ENCODE data around the gene BCAS3.

Gene BCAS3

DNA sequence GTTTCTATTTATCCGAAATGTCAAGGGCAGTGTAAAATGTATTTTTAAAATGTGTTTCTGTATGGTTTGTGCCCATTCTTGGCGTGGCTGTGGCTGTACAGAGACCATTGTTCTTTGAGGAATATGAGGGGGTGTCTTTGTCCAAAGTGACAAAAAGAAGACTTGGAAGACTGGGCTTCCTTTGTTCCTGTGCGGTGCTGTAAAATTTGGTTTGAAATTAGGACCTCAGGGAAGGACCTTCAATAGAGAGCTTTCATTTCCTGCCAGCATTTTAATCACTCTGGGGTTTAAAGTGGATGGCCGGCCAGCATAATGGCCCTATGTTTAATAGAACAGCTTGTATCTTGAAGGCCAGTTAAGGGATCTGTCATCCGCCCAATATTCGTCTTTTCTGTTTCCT lies 531.9 kb downstream of the BCAS3 start:
- no peak for DNase-seq (ENCODE audit: low read depth)
- TF ChIP-seq, protein P1, sequence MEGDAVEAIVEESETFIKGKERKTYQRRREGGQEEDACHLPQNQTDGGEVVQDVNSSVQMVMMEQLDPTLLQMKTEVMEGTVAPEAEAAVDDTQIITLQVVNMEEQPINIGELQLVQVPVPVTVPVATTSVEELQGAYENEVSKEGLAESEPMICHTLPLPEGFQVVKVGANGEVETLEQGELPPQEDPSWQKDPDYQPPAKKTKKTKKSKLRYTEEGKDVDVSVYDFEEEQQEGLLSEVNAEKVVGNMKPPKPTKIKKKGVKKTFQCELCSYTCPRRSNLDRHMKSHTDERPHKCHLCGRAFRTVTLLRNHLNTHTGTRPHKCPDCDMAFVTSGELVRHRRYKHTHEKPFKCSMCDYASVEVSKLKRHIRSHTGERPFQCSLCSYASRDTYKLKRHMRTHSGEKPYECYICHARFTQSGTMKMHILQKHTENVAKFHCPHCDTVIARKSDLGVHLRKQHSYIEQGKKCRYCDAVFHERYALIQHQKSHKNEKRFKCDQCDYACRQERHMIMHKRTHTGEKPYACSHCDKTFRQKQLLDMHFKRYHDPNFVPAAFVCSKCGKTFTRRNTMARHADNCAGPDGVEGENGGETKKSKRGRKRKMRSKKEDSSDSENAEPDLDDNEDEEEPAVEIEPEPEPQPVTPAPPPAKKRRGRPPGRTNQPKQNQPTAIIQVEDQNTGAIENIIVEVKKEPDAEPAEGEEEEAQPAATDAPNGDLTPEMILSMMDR (IDR thresholded peaks at IDR 0.05; ENCODE audit: insufficient read depth, low read depth, low read length, missing control alignments): no peak

DNA sequence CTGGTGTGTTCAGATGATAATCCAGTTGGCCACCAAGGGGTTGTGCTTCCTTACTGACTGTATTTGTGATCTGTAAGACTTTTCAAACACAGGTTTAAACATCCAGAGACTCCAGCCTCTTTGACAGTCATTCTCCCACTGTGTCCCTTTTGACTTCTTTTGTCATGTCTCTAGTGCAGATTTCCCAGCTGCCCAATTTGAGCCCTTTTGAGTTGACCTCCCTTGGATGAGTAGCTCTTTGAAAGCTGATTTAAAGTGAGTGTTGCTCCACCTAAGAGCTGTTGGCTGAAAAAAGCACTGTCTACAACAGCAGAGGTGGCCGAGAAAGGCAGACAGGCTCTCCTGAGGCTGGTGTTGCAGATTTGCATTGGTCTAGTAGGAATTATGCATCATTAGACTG lies 533.6 kb downstream of the BCAS3 start:
- no peak for DNase-seq (ENCODE audit: low read depth)
- no peak overlapping the region for H3K4me3 ChIP-seq (ENCODE audit: low read length)
- TF ChIP-seq, protein P1 (IDR thresholded peaks at IDR 0.05; ENCODE audit: insufficient read depth, low read depth, low read length, missing control alignments): no peak

More for the DNA sequence above, 531.9 kb downstream of the BCAS3 start:
- no peak overlapping the region for H3K4me3 ChIP-seq (ENCODE audit: low read length)

DNA sequence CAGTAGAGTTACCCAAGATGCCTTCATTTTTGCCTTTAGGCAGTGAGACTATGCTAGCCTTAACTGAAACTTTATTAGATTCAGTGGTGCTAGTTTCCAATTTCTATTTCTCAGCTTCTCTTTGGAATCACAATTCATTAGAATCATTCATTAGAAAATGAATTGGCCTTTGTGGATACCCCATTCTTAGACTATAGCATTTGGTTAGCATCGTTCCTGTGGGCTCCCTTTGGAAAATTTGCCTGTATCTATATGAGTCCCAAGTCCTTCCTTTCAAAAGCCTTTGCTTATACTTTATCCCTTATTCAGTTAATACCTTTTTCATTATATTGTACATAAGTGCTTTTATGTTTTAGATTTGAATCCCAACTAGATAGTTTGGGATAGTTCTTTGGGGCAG lies 535.0 kb downstream of the BCAS3 start:
- no peak overlapping the region for H3K4me3 ChIP-seq (ENCODE audit: low read length)
- TF ChIP-seq, protein P1 (IDR thresholded peaks at IDR 0.05; ENCODE audit: insufficient read depth, low read depth, low read length, missing control alignments): no peak
- no peak for DNase-seq (ENCODE audit: low read depth)

DNA sequence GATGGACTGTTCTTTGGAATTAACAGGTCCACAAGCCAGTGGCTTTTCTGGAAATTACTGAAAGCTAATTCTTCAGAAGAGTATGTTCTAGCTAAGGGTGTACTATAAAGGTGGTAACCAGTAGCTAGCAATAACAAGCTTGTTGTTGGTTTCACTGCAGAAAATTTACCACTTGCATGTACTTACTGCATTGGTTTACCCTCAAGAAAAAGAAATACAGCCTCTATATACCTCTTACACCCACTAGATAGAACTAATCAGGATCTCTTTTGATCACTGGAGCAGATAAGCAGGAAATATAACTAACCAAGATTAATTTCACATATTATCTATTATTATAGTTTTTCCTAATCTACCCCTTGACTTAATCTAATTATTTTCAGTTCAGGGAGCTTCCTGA lies 537.1 kb downstream of the BCAS3 start:
- TF ChIP-seq, protein P1 (IDR thresholded peaks at IDR 0.05; ENCODE audit: insufficient read depth, low read depth, low read length, missing control alignments): no peak
- DNase-seq (ENCODE audit: low read depth): no peak
- H3K4me3 ChIP-seq (ENCODE audit: low read length): no peak overlapping the region

DNA sequence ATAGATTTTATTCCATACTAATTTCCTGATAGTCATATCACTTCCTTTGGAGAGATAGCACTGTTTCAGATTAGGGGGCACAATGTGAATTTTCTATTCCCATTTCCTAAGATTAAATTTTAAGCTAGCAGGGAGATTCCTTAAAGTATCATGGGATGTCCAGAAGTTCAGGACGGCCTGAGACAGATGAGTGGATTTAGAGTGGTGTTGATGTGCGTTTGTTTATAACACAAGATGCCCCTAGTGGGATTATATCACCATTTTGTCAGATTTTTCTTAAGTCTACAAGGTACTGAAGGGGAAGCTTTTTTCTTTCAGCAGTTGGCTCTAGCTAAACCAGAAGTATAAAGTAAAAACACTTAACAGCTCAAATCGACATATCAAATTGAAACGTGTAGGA lies 538.4 kb downstream of the BCAS3 start:
- TF ChIP-seq, protein P1 (IDR thresholded peaks at IDR 0.05; ENCODE audit: insufficient read depth, low read depth, low read length, missing control alignments): no peak
- no peak overlapping the region for H3K4me3 ChIP-seq (ENCODE audit: low read length)

DNA sequence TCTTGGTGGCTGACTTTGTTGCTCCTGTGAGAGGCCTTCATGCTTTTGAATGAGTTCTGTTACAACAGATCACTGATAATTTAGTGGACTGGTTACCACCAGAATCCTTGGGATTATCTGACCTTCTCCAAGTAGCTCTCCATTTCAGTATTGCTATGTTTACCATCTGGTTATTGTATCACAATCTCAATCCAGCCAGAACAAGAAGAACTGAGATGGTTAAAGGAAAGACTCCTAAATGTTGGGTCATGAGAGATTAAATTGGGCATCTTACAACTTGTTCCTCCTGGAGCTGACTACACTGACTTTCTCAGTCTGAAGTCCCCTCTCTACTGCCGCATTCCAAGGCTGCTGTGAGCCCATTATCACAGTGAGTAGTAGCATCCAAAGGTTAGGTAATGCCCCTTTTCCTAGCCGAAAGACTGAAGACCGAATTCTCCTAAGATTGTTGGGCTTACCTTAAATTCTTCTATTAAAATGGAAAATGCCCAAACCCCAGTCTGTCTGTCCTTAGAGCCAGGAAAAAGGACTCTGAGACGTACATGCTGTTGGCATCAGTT lies 540.3 kb downstream of the BCAS3 start:
- TF ChIP-seq, protein P1 (IDR thresholded peaks at IDR 0.05; ENCODE audit: insufficient read depth, low read depth, low read length, missing control alignments): no peak
- no peak overlapping the region for H3K4me3 ChIP-seq (ENCODE audit: low read length)
- no peak for DNase-seq (ENCODE audit: low read depth)

More for the DNA sequence above, 538.4 kb downstream of the BCAS3 start:
- DNase-seq (ENCODE audit: low read depth): no peak

DNA sequence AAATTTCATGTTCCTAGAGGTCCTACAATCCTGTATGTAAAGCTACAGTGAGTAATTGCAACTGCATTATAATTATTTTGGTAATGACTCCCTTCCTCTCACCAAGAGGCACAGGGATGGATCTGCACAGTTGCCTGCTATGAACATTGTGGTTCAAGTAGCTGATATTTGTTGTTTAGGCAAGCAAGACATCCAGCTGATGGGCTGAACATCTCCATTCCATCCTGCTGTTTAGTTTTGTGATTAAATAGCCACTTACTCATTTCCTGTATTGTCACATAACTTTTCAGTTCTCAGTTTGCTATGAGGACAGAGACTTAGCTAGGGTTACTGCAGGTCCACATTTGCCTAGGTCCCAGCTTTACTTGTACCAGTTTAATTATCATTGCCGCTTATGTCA lies 540.8 kb downstream of the BCAS3 start:
- DNase-seq (ENCODE audit: low read depth): peak; percentile 41
- no peak overlapping the region for H3K4me3 ChIP-seq (ENCODE audit: low read length)
- TF ChIP-seq, protein P1 (IDR thresholded peaks at IDR 0.05; ENCODE audit: insufficient read depth, low read depth, low read length, missing control alignments): no peak
